Measurements from ENCODE around the gene ALDH1A3.

ALDH1A3 gene

DNA sequence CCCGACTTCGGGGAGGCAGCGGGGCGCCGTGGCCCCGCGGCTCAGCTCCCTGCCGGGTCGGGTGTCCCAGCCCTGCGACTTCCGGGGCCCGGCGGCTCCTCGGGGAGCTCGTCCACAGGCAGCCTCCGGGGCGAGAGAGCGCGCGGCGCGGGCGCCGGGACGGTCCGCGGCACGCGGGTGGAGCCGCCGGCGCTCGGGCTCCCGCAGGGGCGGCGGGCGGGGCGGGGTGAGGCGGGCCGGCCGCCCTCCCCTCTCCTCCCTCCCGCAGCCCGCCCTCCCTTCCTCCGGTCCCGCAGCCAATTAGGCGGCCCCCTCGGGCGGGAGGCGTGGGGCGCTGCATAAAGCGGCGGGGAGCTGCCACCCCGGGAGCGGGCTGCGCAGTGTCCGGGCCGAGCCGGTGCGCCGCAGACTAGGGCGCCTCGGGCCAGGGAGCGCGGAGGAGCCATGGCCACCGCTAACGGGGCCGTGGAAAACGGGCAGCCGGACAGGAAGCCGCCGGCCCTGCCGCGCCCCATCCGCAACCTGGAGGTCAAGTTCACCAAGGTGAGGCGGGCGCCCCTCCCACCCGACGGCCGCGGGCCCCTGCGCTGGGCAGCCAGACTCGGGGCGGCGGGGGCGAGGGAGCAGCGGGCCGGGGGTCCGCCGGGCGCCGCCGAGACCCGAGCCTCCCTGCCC lies at the start of gene ALDH1A3:
TSS of gene ALDH1A3 (plus strand) at position 368 of the 675 bp plus-strand sequence. CDS start at position 445, 77 bp downstream.
- H3K4me3 ChIP-seq (ENCODE audit: low read length in 2 of 2): peak within 1 kb of the TSS; percentile 41 to 44
- H3K36me3 ChIP-seq (ENCODE audit: control insufficient read depth in 2 of 2, insufficient read depth in 2 of 2, low read length in 2 of 2): no peaks in the 10 kb centered on the region
- no peak within 1 kb of the TSS for H3K27ac ChIP-seq (ENCODE audit: low read depth in 2 of 2, low read length in 2 of 2)
- no peaks in the 10 kb centered on the region for H3K9me3 ChIP-seq (ENCODE audit: control insufficient read depth in 2 of 2, low read length in 2 of 2)
- peaks cover 37 to 39% of the 10 kb centered on the region in 2 donors for H3K27me3 ChIP-seq (ENCODE audit: control insufficient read depth in 2 of 2, insufficient read depth in 2 of 2, low read length in 2 of 2)
- H3K4me1 ChIP-seq (ENCODE audit: control insufficient read depth in 2 of 2, insufficient read depth in 2 of 2, low read length in 2 of 2): peaks cover 0 to 3% of the 10 kb centered on the region in 2 donors
- H3K9ac ChIP-seq (ENCODE audit: low read depth in 1 of 2, low read length in 2 of 2): peak within 1 kb of the TSS in 1 of 2 donors; percentile 27

DNA sequence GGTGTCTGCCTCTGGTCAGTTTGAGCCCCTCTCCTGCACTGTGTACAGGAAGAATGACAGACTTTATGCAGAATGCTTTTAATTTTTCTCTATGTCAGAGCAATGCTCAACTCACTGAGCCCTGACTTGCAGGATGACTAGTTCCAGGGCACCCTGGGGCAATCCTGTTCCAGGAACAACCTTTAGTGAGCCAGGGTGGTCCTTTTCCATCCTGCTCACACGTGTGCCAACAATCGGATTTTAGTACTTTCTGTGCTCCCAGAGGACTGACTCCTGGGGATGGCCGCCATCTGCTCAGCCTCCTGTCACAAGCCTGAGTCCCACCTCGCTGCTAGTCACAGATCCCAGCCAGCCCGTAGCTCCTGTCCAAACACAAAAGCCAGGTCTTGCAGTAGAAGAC lies 48.2 kb upstream of the ALDH1A3 start:
- H3K27ac ChIP-seq (ENCODE audit: low read depth in 2 of 2, low read length in 2 of 2): no peak overlapping the region
- H3K27me3 ChIP-seq (ENCODE audit: control insufficient read depth in 2 of 2, insufficient read depth in 2 of 2, low read length in 2 of 2): no peaks in the 10 kb centered on the region
- no peak overlapping the region for H3K9ac ChIP-seq (ENCODE audit: low read depth in 1 of 2, low read length in 2 of 2)
- no peaks in the 10 kb centered on the region for H3K36me3 ChIP-seq (ENCODE audit: control insufficient read depth in 2 of 2, insufficient read depth in 2 of 2, low read length in 2 of 2)
- H3K9me3 ChIP-seq (ENCODE audit: control insufficient read depth in 2 of 2, low read length in 2 of 2): no peaks in the 10 kb centered on the region
- H3K4me3 ChIP-seq (ENCODE audit: low read length in 2 of 2): no peak overlapping the region
- H3K4me1 ChIP-seq (ENCODE audit: control insufficient read depth in 2 of 2, insufficient read depth in 2 of 2, low read length in 2 of 2): no peaks in the 10 kb centered on the region

DNA sequence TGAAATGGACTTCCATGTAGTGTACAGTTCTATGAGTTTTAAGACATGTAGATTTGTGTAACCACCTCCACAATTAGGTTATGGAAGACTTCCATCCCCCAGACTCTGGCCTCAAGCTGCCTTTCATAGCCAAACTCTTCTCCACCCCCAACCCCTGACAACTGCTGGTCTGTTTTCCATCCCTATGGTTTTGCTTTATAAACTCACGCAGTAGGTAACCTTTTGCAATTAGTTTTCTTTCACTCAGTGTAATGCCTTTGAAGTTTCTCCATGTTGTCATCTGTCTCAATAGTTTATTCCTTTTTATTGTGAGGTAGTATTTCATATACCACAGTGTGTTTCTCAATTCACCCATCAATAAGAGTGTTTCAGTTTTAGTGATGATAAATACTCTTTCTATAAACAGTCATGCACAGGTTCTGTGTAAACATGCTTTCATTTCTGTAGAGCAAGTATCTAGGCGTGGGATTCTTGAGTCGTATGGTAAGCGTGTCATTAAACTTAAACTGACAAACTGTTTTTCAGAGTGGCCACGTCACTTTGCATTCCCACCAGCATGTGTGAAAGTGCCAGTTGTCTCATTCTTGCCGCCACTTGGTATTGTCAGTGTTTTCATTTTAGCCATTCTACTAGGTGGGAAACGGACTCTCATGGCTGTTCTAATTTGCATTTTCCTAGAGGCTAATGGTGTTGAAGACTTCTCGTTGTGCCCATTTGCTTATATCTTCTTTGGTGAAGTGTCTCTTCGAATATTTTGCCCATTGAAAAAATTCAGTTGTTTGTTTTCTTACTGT lies 47.3 kb upstream of the ALDH1A3 start:
- Histone ChIP-seq H3K4me1 (ENCODE audit: control insufficient read depth in 2 of 2, insufficient read depth in 2 of 2, low read length in 2 of 2) (no peaks in the 10 kb centered on the region), H3K4me3 (ENCODE audit: low read length in 2 of 2) (no peak overlapping the region), H3K36me3 (ENCODE audit: control insufficient read depth in 2 of 2, insufficient read depth in 2 of 2, low read length in 2 of 2) (no peaks in the 10 kb centered on the region), H3K9ac (ENCODE audit: low read depth in 1 of 2, low read length in 2 of 2) (no peak overlapping the region), H3K27ac (ENCODE audit: low read depth in 2 of 2, low read length in 2 of 2) (no peak overlapping the region), H3K9me3 (ENCODE audit: control insufficient read depth in 2 of 2, low read length in 2 of 2) (no peaks in the 10 kb centered on the region), H3K27me3 (ENCODE audit: control insufficient read depth in 2 of 2, insufficient read depth in 2 of 2, low read length in 2 of 2) (no peaks in the 10 kb centered on the region)

DNA sequence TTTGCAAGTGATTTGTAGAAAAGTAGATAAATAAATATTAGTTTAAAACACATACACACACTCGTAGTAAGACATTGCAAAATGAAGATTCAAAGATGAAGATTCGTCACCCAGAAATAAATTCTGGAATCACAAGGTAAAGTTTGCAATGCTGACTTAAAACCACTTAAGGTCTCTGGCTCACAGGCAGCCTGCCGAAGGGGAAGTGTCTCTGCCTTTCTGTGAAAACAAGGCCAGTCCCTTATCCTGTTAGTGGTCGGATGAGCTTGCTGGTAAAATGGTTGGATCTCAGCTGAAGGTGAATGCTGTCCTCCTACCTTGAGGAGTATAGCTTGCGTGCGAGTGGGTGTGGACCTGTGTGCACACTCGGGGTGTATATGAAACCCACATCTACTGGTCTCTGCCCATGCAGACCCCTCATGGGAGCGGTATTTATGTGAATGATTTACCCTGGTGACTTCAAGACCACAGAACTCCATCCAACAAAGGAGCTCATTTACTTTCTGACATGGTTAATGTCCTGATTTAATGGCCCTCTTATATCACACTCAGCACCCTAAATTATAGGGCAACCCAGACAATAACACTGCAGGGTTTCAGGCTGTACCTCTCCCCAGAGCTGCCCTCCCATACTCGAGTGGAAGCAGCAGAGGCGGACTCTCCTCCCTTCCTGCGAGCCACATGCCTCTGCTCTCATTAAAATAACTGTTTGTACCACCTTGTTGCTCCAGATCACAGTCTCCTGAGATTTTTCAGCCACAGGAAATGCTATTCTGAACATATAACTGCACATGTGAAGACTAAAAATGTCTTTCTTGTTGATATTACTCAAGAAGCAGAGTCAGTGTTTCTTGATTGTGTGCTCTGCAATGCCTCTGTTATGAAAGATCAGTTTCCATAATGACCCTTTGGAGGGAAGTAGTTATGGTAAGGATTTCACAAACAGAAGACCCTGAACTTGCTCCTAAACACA lies 45.9 kb upstream of the ALDH1A3 start:
- no peaks in the 10 kb centered on the region for H3K4me1 ChIP-seq (ENCODE audit: control insufficient read depth in 2 of 2, insufficient read depth in 2 of 2, low read length in 2 of 2)
- H3K27me3 ChIP-seq (ENCODE audit: control insufficient read depth in 2 of 2, insufficient read depth in 2 of 2, low read length in 2 of 2): no peaks in the 10 kb centered on the region
- H3K9ac ChIP-seq (ENCODE audit: low read depth in 1 of 2, low read length in 2 of 2): no peak overlapping the region
- H3K4me3 ChIP-seq (ENCODE audit: low read length in 2 of 2): no peak overlapping the region
- no peak overlapping the region for H3K27ac ChIP-seq (ENCODE audit: low read depth in 2 of 2, low read length in 2 of 2)
- H3K9me3 ChIP-seq (ENCODE audit: control insufficient read depth in 2 of 2, low read length in 2 of 2): no peaks in the 10 kb centered on the region
- no peaks in the 10 kb centered on the region for H3K36me3 ChIP-seq (ENCODE audit: control insufficient read depth in 2 of 2, insufficient read depth in 2 of 2, low read length in 2 of 2)

DNA sequence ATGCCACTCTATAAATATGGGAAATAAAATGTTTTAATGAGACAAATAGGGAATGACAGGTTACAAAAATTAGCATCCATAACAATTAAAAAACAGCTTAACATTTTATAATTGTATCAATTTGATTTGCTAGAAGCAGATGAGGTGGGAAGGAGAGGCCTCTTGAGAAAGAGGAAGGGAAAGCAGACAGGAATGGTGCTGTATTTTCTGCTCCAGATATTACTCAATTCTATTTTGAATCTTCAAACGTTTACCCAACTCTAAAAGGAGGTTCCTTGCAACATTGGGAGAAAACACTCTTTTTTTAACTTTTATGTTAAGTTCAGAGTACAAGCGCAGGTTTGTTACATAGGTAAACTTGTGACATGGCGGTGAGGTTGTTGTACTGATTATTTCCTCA lies 44.9 kb upstream of the ALDH1A3 start:
- Histone ChIP-seq H3K4me1 (ENCODE audit: control insufficient read depth in 2 of 2, insufficient read depth in 2 of 2, low read length in 2 of 2) (no peaks in the 10 kb centered on the region), H3K4me3 (ENCODE audit: low read length in 2 of 2) (no peak overlapping the region), H3K9ac (ENCODE audit: low read depth in 1 of 2, low read length in 2 of 2) (no peak overlapping the region), H3K36me3 (ENCODE audit: control insufficient read depth in 2 of 2, insufficient read depth in 2 of 2, low read length in 2 of 2) (no peaks in the 10 kb centered on the region), H3K27ac (ENCODE audit: low read depth in 2 of 2, low read length in 2 of 2) (no peak overlapping the region), H3K27me3 (ENCODE audit: control insufficient read depth in 2 of 2, insufficient read depth in 2 of 2, low read length in 2 of 2) (no peaks in the 10 kb centered on the region), H3K9me3 (ENCODE audit: control insufficient read depth in 2 of 2, low read length in 2 of 2) (no peaks in the 10 kb centered on the region)

DNA sequence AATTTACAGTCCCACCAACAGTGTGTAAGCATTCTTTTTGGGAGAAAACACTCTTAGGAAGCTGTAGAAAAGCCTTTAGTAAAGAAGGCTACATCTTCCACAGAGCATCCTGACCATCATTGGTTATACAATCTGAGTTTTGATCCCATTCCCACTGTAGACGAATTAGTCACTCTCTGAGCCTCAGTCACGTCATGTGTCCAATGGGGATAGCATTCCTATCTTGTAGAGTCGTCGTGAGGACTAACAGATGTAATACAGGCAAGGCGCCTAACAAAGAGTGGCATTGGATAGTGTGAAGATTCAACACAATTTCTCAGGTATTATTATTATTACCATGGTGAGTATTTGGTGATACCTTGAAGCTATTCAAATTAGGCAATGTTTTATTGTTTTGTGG lies 44.0 kb upstream of the ALDH1A3 start:
- Histone ChIP-seq H3K4me1 (ENCODE audit: control insufficient read depth in 2 of 2, insufficient read depth in 2 of 2, low read length in 2 of 2) (no peaks in the 10 kb centered on the region), H3K27me3 (ENCODE audit: control insufficient read depth in 2 of 2, insufficient read depth in 2 of 2, low read length in 2 of 2) (no peaks in the 10 kb centered on the region), H3K36me3 (ENCODE audit: control insufficient read depth in 2 of 2, insufficient read depth in 2 of 2, low read length in 2 of 2) (no peaks in the 10 kb centered on the region), H3K9me3 (ENCODE audit: control insufficient read depth in 2 of 2, low read length in 2 of 2) (no peaks in the 10 kb centered on the region), H3K9ac (ENCODE audit: low read depth in 1 of 2, low read length in 2 of 2) (no peak overlapping the region), H3K27ac (ENCODE audit: low read depth in 2 of 2, low read length in 2 of 2) (no peak overlapping the region), H3K4me3 (ENCODE audit: low read length in 2 of 2) (no peak overlapping the region)

DNA sequence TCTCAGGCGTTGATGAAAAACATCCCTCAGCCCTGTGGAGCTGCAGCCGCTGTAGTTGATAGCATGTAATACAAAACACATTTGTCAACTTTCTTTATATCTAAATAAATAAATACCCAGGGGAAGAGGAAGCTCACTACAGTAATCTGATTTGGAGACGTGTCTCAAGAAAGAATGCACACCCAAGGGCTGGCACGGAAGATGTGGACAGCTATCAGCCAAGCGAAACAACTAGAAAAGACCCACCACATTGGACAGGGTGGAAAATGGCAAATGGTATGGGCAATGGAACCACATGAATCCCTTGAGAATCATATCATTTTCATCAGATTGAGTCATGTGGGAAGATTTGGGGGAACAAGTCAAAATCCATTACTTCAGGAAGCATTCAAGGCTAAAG lies 43.1 kb upstream of the ALDH1A3 start:
- Histone ChIP-seq H3K27me3 (ENCODE audit: control insufficient read depth in 2 of 2, insufficient read depth in 2 of 2, low read length in 2 of 2) (no peaks in the 10 kb centered on the region), H3K4me3 (ENCODE audit: low read length in 2 of 2) (no peak overlapping the region), H3K36me3 (ENCODE audit: control insufficient read depth in 2 of 2, insufficient read depth in 2 of 2, low read length in 2 of 2) (no peaks in the 10 kb centered on the region), H3K9me3 (ENCODE audit: control insufficient read depth in 2 of 2, low read length in 2 of 2) (no peaks in the 10 kb centered on the region), H3K9ac (ENCODE audit: low read depth in 1 of 2, low read length in 2 of 2) (no peak overlapping the region), H3K4me1 (ENCODE audit: control insufficient read depth in 2 of 2, insufficient read depth in 2 of 2, low read length in 2 of 2) (no peaks in the 10 kb centered on the region), H3K27ac (ENCODE audit: low read depth in 2 of 2, low read length in 2 of 2) (no peak overlapping the region)

DNA sequence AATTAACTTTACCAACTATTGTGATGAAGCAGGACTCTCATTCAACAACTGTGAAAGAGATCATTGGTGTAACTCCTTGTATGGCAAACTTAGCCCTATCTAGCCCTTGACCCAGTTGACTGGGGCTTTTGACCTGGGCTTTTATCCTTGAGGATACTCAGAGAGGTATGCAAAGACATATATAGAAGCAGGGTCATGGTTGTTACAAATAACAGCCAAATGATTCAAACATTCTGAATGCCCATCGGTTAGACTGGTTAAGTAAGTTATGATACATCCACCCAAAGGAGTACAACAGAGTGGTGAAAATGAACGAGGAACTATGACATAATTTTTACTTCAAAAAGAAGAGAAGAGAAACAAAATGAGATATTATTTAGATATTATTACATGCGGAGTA lies 38.2 kb upstream of the ALDH1A3 start:
- Histone ChIP-seq H3K4me3 (ENCODE audit: low read length in 2 of 2) (no peak overlapping the region), H3K27me3 (ENCODE audit: control insufficient read depth in 2 of 2, insufficient read depth in 2 of 2, low read length in 2 of 2) (no peaks in the 10 kb centered on the region), H3K9ac (ENCODE audit: low read depth in 1 of 2, low read length in 2 of 2) (no peak overlapping the region), H3K4me1 (ENCODE audit: control insufficient read depth in 2 of 2, insufficient read depth in 2 of 2, low read length in 2 of 2) (no peaks in the 10 kb centered on the region), H3K9me3 (ENCODE audit: control insufficient read depth in 2 of 2, low read length in 2 of 2) (no peaks in the 10 kb centered on the region), H3K36me3 (ENCODE audit: control insufficient read depth in 2 of 2, insufficient read depth in 2 of 2, low read length in 2 of 2) (no peaks in the 10 kb centered on the region), H3K27ac (ENCODE audit: low read depth in 2 of 2, low read length in 2 of 2) (no peak overlapping the region)

DNA sequence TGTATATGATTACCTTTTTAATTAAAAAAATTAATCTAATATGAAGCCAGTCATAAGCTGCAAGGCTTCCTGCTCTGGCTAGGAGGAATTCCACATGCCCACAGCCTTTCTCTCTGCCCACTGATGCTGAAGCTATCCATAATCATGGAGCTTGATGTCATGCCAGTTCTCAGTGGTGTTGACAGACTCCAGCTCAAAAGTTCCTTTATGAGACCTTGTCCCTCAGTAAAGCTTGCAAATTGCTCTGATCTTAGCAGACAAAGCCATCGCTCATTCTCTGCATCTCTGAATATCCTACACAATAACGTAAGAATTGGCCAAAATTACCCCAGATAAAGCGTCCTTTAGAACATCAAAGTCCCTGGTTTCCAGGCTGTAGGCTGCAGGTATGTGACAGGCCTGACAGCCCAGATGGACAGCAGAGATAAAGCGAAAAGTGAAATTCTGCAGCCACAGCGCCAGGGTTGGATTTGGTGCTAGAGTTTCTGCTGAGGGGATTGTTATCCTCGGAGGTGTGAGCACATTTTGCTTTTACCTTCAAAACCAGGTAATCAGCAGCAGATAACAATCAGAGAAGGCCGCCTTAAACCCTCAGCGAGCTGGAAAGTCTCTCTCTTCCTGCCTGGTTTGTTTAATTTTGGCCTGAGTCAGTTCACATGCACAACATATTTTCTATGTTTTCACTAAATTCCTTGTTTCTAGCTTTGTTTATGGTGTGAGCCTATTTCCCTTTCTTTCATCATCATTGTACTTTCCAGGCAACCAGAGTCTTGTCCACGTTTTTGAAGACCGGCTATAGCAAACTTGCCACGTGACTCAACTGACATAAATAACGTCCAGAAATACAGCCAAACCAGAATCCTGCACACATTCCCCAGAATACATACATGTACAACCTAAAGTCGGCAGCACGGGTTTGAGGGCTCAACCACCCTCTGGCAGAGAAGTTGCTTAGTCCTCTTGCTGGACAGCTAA lies 36.6 kb upstream of the ALDH1A3 start:
- Histone ChIP-seq H3K4me1 (ENCODE audit: control insufficient read depth in 2 of 2, insufficient read depth in 2 of 2, low read length in 2 of 2) (no peaks in the 10 kb centered on the region), H3K27me3 (ENCODE audit: control insufficient read depth in 2 of 2, insufficient read depth in 2 of 2, low read length in 2 of 2) (no peaks in the 10 kb centered on the region), H3K9ac (ENCODE audit: low read depth in 1 of 2, low read length in 2 of 2) (no peak overlapping the region), H3K9me3 (ENCODE audit: control insufficient read depth in 2 of 2, low read length in 2 of 2) (no peaks in the 10 kb centered on the region), H3K36me3 (ENCODE audit: control insufficient read depth in 2 of 2, insufficient read depth in 2 of 2, low read length in 2 of 2) (no peaks in the 10 kb centered on the region), H3K27ac (ENCODE audit: low read depth in 2 of 2, low read length in 2 of 2) (no peak overlapping the region), H3K4me3 (ENCODE audit: low read length in 2 of 2) (no peak overlapping the region)

Measured in mucosa of rectum (tissue), 2 donors.